ENCODE results near the gene MRGPRF. TPM values are rescaled to one million over a fixed set of nuclear protein-coding genes. Genes with fewer than 3 reads are reported as not detected.
"Not testable (repeated sequence)": the region's sequence is repeated elsewhere in the genome, so short reads cannot be mapped to it uniquely, and the experiment has no call there.

The MRGPRF gene
- total and polyA plus RNA-seq, 7 donors, result 1.7 to 3.8 (median 2.7) TPM

DNA sequence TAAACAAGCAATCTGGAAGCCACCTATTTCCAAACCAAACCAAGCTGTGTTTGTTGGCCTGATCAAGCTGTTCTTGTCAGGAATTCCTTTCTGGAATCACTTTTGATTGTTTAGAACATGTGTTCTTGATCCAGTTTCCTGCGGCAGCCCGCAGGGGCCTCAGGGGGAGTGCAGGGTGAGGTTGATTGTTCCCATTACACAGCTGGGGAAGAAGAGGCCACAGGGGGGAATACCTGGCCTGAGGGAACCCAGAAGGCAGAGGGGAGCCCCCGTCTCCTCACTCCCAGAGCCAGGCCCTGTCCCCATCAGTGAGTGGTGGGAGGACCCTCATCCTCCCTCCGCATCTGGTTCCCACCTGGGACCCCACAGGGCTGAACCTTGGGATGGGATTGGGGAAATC, 36.5 kb downstream of the MRGPRF start:
- WGBS, 3 donors, result 49 to 51% (median 50%) methylated on average over 4 of the region's 4 CpGs
- no peak overlapping the region for H3K4me3 ChIP-seq
- intact Hi-C loops (cut with DNase I), result loop anchor here in 1 of 2 donors (2.0 kb wide), 1 partner anchor 20 kb away; no protein-coding TSS in a partner anchor
- H3K4me1 ChIP-seq, result no peaks in the 10 kb centered on the region
- no peaks in the 10 kb centered on the region for H3K9me3 ChIP-seq
- DNase-seq (peak in 1 of 2 donors; percentile 41), ATAC-seq (no peak)
- no peak overlapping the region for H3K27ac ChIP-seq
- H3K36me3 ChIP-seq (ENCODE audit: insufficient read depth in 1 of 2, low read depth in 1 of 2), result no peaks in the 10 kb centered on the region
- TF ChIP-seq, protein P1, sequence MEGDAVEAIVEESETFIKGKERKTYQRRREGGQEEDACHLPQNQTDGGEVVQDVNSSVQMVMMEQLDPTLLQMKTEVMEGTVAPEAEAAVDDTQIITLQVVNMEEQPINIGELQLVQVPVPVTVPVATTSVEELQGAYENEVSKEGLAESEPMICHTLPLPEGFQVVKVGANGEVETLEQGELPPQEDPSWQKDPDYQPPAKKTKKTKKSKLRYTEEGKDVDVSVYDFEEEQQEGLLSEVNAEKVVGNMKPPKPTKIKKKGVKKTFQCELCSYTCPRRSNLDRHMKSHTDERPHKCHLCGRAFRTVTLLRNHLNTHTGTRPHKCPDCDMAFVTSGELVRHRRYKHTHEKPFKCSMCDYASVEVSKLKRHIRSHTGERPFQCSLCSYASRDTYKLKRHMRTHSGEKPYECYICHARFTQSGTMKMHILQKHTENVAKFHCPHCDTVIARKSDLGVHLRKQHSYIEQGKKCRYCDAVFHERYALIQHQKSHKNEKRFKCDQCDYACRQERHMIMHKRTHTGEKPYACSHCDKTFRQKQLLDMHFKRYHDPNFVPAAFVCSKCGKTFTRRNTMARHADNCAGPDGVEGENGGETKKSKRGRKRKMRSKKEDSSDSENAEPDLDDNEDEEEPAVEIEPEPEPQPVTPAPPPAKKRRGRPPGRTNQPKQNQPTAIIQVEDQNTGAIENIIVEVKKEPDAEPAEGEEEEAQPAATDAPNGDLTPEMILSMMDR (IDR thresholded peaks at IDR 0.05), result no peak
- H3K27me3 ChIP-seq (ENCODE audit: insufficient read depth in 3 of 3, low read length in 2 of 3), result peaks cover 0 to 14% (median 2%) of the 10 kb centered on the region in 3 donors

DNA sequence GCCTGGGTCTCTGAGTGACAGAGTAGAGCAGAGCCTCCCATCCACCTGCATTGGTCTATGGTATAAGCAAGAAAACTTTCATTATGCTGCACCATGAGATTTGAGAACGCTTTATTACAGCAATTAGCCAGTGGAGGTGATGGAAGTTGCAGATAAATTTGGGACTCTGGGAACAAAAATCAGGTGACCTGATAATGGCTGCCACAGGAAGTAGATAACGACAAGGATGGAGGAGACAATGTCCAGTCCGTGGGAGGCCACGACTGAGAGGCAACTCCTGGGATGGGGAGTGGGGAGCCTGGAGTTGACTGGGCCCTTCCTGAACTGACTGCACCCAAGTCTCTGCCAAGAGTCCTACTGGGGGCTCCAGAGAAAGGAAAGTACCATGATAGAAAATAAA, 37.0 kb downstream of the MRGPRF start:
- Histone ChIP-seq H3K27ac (no peak overlapping the region), H3K36me3 (ENCODE audit: insufficient read depth in 1 of 2, low read depth in 1 of 2) (no peaks in the 10 kb centered on the region), H3K4me1 (no peaks in the 10 kb centered on the region), H3K4me3 (no peak overlapping the region), H3K9me3 (no peaks in the 10 kb centered on the region), H3K27me3 (ENCODE audit: insufficient read depth in 3 of 3, low read length in 2 of 3) (peaks cover 0 to 14% (median 2%) of the 10 kb centered on the region in 3 donors)
- TF ChIP-seq, protein P1 (IDR thresholded peaks at IDR 0.05), result no peak
- peak in 1 of 2 donors; percentile 7 for DNase-seq
- no peak for ATAC-seq
- intact Hi-C loops (cut with DNase I), result loop anchor here in 1 of 2 donors (2.0 kb wide), 1 partner anchor 19 kb away; no protein-coding TSS in a partner anchor
- 42 to 57% (median 54%) methylated on average over 4 of the region's 4 CpGs for WGBS, 3 donors

GRCh38 chr11:68974421-68975194, 38.4 kb downstream of the MRGPRF start:
- 92 to 97% (median 94%) methylated on average over 22 to 23 of the region's 23 CpGs for WGBS, 3 donors
- Histone ChIP-seq H3K27me3 (ENCODE audit: insufficient read depth in 3 of 3, low read length in 2 of 3) (peaks cover 0 to 7% (median 0%) of the 10 kb centered on the region in 3 donors), H3K27ac (no peak overlapping the region), H3K4me3 (no peak overlapping the region), H3K9me3 (no peaks in the 10 kb centered on the region), H3K4me1 (no peaks in the 10 kb centered on the region), H3K36me3 (ENCODE audit: insufficient read depth in 1 of 2, low read depth in 1 of 2) (no peaks in the 10 kb centered on the region)
- ATAC-seq, result no peak
- TF ChIP-seq, protein P1 (IDR thresholded peaks at IDR 0.05), result no peak
- DNase-seq, result peak in 1 of 2 donors; percentile 35
- intact Hi-C loops (cut with DNase I), result no loop called here

GRCh38 chr11:68973706-68974105, 39.3 kb downstream of the MRGPRF start:
- H3K4me1 ChIP-seq; H3K36me3 ChIP-seq (ENCODE audit: insufficient read depth in 1 of 2, low read depth in 1 of 2); H3K4me3 ChIP-seq; H3K27me3 ChIP-seq (ENCODE audit: insufficient read depth in 3 of 3, low read length in 2 of 3); ATAC-seq; H3K27ac ChIP-seq; H3K9me3 ChIP-seq; intact Hi-C loops (cut with DNase I): not testable (repeated sequence)
- 92 to 95% (median 94%) methylated on average over 12 of the region's 12 CpGs for WGBS, 3 donors
- peak in 1 of 2 donors; percentile 3 for DNase-seq

DNA sequence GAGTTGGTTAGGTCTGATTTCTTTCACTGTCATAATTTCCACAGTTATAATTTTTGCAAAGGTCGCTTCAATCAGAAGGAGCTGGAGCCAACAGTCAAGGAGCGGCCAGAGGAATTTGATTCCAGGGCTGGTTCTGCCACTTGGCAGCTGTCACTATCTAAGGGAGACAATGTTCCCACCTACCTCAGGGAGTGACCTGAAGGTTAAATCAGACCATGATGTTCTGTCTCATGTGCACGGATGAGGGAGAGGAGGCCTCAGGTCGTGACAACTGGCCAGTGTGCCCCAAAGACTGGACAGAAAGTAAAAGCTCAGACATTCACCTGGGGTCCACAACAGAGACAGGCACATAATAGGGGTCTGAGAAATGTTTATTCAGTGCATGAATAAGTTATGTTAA, 39.8 kb downstream of the MRGPRF start:
- intact Hi-C loops (cut with DNase I), result no loop called here
- peaks cover 0 to 9% (median under 1%) of the 10 kb centered on the region in 3 donors for H3K27me3 ChIP-seq (ENCODE audit: insufficient read depth in 3 of 3, low read length in 2 of 3)
- no peaks in the 10 kb centered on the region for H3K4me1 ChIP-seq
- no peaks in the 10 kb centered on the region for H3K9me3 ChIP-seq
- WGBS, 3 donors, result 39 to 54% (median 41%) methylated on average over 4 of the region's 4 CpGs
- no peaks in the 10 kb centered on the region for H3K36me3 ChIP-seq (ENCODE audit: insufficient read depth in 1 of 2, low read depth in 1 of 2)
- H3K4me3 ChIP-seq, result no peak overlapping the region
- ATAC-seq (no peak), DNase-seq (no peak)
- TF ChIP-seq, protein P1 (IDR thresholded peaks at IDR 0.05), result no peak
- H3K27ac ChIP-seq, result no peak overlapping the region

All from psoas muscle (tissue), 8 donors.